A549 treated with AZD9567 at 1 μM for 4 hours (cell line): ENCODE data around the gene AMER2. TPM values are rescaled to one million over a fixed set of nuclear protein-coding genes. Genes with fewer than 3 reads are reported as not detected.

Experiments used
- total RNA-seq: library from RNA; stranded (reverse); fragments of 200-300 nt; extraction: Qiagen RNA extraction; gene quantifications from 5 replicates; pipeline ENCODE4 v1.2.3, GENCODE V29; 2022; ENCODE audit not compliant: insufficient read depth

AMER2 gene, protein sequence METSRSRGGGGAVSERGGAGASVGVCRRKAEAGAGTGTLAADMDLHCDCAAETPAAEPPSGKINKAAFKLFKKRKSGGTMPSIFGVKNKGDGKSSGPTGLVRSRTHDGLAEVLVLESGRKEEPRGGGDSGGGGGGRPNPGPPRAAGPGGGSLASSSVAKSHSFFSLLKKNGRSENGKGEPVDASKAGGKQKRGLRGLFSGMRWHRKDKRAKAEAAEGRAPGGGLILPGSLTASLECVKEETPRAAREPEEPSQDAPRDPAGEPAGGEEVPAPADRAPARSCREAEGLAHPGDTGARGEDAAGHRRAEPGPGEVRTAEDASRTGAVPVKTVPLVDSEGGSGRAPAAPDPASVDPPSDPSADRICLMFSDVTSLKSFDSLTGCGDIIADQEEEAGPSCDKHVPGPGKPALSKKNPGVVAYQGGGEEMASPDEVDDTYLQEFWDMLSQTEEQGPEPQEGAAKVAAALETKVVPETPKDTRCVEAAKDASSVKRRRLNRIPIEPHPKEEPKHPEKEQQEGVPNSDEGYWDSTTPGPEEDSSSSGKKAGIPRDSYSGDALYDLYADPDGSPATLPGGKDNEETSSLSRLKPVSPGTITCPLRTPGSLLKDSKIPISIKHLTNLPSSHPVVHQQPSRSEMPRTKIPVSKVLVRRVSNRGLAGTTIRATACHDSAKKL
- not detected in 5 replicates for total RNA-seq

DNA sequence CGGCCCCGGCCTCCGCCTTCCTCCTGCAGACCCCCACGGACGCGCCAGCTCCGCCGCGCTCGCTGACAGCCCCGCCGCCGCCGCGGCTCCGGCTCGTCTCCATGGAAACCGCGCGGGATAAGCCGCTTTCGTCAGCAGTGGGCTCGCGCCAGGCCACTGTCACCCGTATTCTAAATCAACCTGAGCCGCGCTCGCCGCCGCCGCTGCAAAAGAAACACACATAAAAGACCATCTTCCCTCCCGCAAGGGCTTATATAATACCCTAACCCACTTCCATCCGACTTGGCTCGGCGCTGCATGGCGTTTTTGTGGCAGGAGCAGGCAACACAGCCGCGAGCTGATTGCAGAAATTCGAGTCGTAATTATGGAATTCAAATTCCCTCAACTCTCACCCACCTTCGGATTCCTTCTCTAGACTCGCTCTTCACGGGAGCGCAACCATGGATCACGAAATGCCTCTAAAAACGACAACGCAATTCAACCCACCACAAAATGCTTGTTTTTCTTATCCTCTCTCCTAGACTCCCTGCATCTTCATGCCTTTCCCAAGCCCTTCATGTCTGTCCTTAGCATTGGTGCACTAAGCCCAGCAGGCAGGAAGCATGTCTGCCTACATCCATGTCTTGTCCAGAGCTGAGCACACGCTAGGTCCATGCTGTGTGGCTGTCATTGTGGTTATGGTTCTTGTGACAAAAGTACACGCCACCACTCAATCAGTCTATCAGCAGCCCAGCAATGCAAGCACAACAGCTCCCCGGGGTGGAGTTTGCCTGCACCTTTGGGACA is at the start of gene AMER2:
Gene AMER2, minus strand, starts transcription at position 772 of the 786 bp plus-strand sequence. Its CDS starts 669 bp downstream, at position 103.

Other genes starting within 250 kb of the AMER2 start
- 0.12 to 0.23 TPM (median 0.17 TPM) in 4 of 5 replicates, not detected in the other for gene PABPC3, start 76.2 kb downstream of the AMER2 start, total RNA-seq
- 6.7 to 10.1 TPM (median 9.5 TPM) in 5 replicates for gene MTMR6, start 115.2 kb upstream of the AMER2 start, total RNA-seq
- 16.9 to 21.9 TPM (median 19.3 TPM) in 5 replicates for gene NUP58, start 129.3 kb upstream of the AMER2 start, total RNA-seq
- 0.01 to 0.07 TPM (median 0.04 TPM) in 3 of 5 replicates, not detected in the others for gene ATP8A2, start 199.7 kb upstream of the AMER2 start, total RNA-seq